RWPE2 (cell line): ENCODE data around the gene CLDN8.

ENCODE experiments used
- ATAC-seq: fragments of 200-7000 bp; cut with Tn5 transposase; 3 replicates; pipeline ENCODE4 v1.9.1; 2021; ENCODE audit warnings: low read depth
- DNase-seq: peaks from one replicate; pipeline ENCODE4 v3.0.0-alpha.2; 2020; ENCODE audit warnings: low spot score
- H3K27ac ChIP-seq: fragments of 450-650 bp; 2 replicates; pipeline ENCODE4 v1.5.1; 2017; ENCODE audit warnings: mild to moderate bottlenecking; ENCODE audit not compliant: poor library complexity, severe bottlenecking
- H3K27me3 ChIP-seq: fragments of 250-450 bp; sonication (Bioruptor Pico); 2 replicates; pipeline ENCODE4 v1.5.1; 2021; ENCODE audit warnings: mild to moderate bottlenecking, moderate library complexity; ENCODE audit not compliant: insufficient read depth, poor library complexity, severe bottlenecking
- H3K36me3 ChIP-seq: fragments of 250-450 bp; sonication (Bioruptor Pico); 2 replicates; pipeline ENCODE4 v1.5.1; 2020; ENCODE audit warnings: low read depth, mild to moderate bottlenecking, moderate library complexity
- H3K4me1 ChIP-seq: fragments of 250-450 bp; sonication (Bioruptor Pico); 2 replicates; pipeline ENCODE4 v1.5.1; 2021; ENCODE audit warnings: mild to moderate bottlenecking, moderate library complexity; ENCODE audit not compliant: insufficient read depth, poor library complexity, severe bottlenecking
- H3K4me3 ChIP-seq: fragments of 250-450 bp; sonication (Bioruptor Pico); 2 replicates; pipeline ENCODE4 v1.5.1; 2021; ENCODE audit warnings: mild to moderate bottlenecking, moderate library complexity; ENCODE audit not compliant: severe bottlenecking
- H3K9me3 ChIP-seq: fragments of 250-450 bp; sonication (Bioruptor Pico); 2 replicates; pipeline ENCODE4 v1.5.1; 2021; ENCODE audit warnings: mild to moderate bottlenecking, moderate library complexity; ENCODE audit not compliant: severe bottlenecking
- CTCF ChIP-seq: fragments of 450-650 bp; IDR thresholded peaks from one replicate; pipeline ENCODE4 v1.5.1; 2017; ENCODE audit warnings: mild to moderate bottlenecking, moderate library complexity; ENCODE audit not compliant: poor library complexity, severe bottlenecking

CLDN8 gene

GRCh38 chr21:30168086-30168485 lies 47.8 kb downstream of the CLDN8 start:
- no peak for TF ChIP-seq CTCF
- Histone ChIP-seq H3K4me3 (no peak overlapping the region), H3K9me3 (no peaks in the 10 kb centered on the region), H3K27ac (no peak overlapping the region), H3K27me3 (no peaks in the 10 kb centered on the region), H3K36me3 (no peaks in the 10 kb centered on the region), H3K4me1 (peaks cover 20% of the 10 kb centered on the region)
- ATAC-seq (no peak), DNase-seq (no peak)

GRCh38 chr21:30166705-30167104 lies 49.2 kb downstream of the CLDN8 start, which contains the start of gene CLDN17:
Gene CLDN17, minus strand, starts transcription at chr21:30166805. Its CDS starts 188 bp downstream, at chr21:30166617.
- DNase-seq (no peak), ATAC-seq (no peak)

GRCh38 chr21:30166171-30166570 lies 49.7 kb downstream of the CLDN8 start:
- DNase-seq, result no peak
- no peaks in the 10 kb centered on the region for H3K27me3 ChIP-seq
- no peak for ATAC-seq
- no peak for TF ChIP-seq CTCF
- peaks cover 20% of the 10 kb centered on the region for H3K4me1 ChIP-seq
- H3K36me3 ChIP-seq, result no peaks in the 10 kb centered on the region
- peak overlapping the region; percentile 79 for H3K27ac ChIP-seq
- H3K9me3 ChIP-seq, result no peaks in the 10 kb centered on the region
- H3K4me3 ChIP-seq, result no peak overlapping the region

More at GRCh38 chr21:30166705-30167104, 49.2 kb downstream of the CLDN8 start, which contains the start of gene CLDN17:
- Histone ChIP-seq H3K4me1 (peaks cover 20% of the 10 kb centered on the region), H3K4me3 (no peak within 1 kb of the TSS), H3K27ac (peak within 1 kb of the TSS; percentile 79), H3K27me3 (no peaks in the 10 kb centered on the region), H3K36me3 (no peaks in the 10 kb centered on the region), H3K9me3 (no peaks in the 10 kb centered on the region)
- TF ChIP-seq CTCF, result no peak

- Histone ChIP-seq H3K9me3 (no peaks in the 10 kb centered on the region), H3K27ac (peak overlapping the region; percentile 79), H3K4me3 (no peak overlapping the region), H3K27me3 (no peaks in the 10 kb centered on the region), H3K4me1 (peaks cover 20% of the 10 kb centered on the region), H3K36me3 (no peaks in the 10 kb centered on the region)
- no peak for DNase-seq
- TF ChIP-seq CTCF, result no peak
- ATAC-seq, result peak; percentile 94
These were observed 51.1 kb downstream of the CLDN8 start for GRCh38 chr21:30164796-30165195.
